Uterus (tissue), 4 donors: ENCODE measurements around the gene BTN1A1. TPM values are rescaled to one million over a fixed set of nuclear protein-coding genes. Genes with fewer than 3 reads are reported as not detected.
"Not testable (repeated sequence)": the region's sequence is repeated elsewhere in the genome, so short reads cannot be mapped to it uniquely, and the experiment has no call there.

Experiments used
- DNase-seq, 2 donors: peaks; one replicate each; pipeline ENCODE4 v3.0.0-alpha.2; 2019 to 2020
- H3K27ac ChIP-seq, 2 donors: fragments of 200-600 bp; sonication (generic); 1 replicate in 1 of 2; 2 replicates in 1 of 2; pipeline ENCODE4 v1.5.1; 2016 to 2018
- H3K27me3 ChIP-seq, 2 donors: fragments of 200-600 bp; sonication (generic); one replicate each; pipeline ENCODE4 v1.5.1; 2018 to 2019; ENCODE audit warnings: control low read depth in 1 of 2
- H3K36me3 ChIP-seq, 2 donors: fragments of 200-600 bp; sonication (generic); one replicate each; pipeline ENCODE4 v1.5.1; 2019; ENCODE audit warnings: control low read depth in 1 of 2
- H3K4me1 ChIP-seq, 2 donors: fragments of 200-600 bp; sonication (generic); one replicate each; pipeline ENCODE4 v1.5.1; 2018 to 2019; ENCODE audit warnings: control low read depth in 1 of 2
- H3K4me3 ChIP-seq, 2 donors: fragments of 200-600 bp; sonication (generic); 1 replicate in 1 of 2; 2 replicates in 1 of 2; pipeline ENCODE4 v1.5.1; 2018 to 2019; ENCODE audit warnings: mild to moderate bottlenecking in 1 of 2
- H3K9me3 ChIP-seq, 2 donors: fragments of 200-600 bp; sonication (generic); one replicate each; pipeline ENCODE4 v1.5.1; 2019; ENCODE audit warnings: control low read depth in 1 of 2
- CTCF ChIP-seq, 4 experiments: fragments of 200-600 bp in 2 of 4; fragments of 450-650 bp in 2 of 4; sonication (generic) in 2 of 4; IDR thresholded peaks; one replicate each; pipeline ENCODE4 v1.5.1; 2016 to 2019; ENCODE audit warnings: antibody characterized with exemption in 4 of 4, mild to moderate bottlenecking in 2 of 4, moderate library complexity in 1 of 4
- POLR2A ChIP-seq, 2 donors: fragments of 450-650 bp; IDR thresholded peaks; one replicate each; pipeline ENCODE4 v1.6.1; 2016; ENCODE audit warnings: antibody characterized with exemption in 2 of 2, mild to moderate bottlenecking in 1 of 2, moderate library complexity in 1 of 2
- intact Hi-C: fragments of 100-400 bp; cut with DNase I; formaldehyde crosslinking; loops from one replicate; pipeline ENCODE4 v1.15.1; 2023; ENCODE audit warnings: low total_unique reads
- total RNA-seq, 4 donors: library from RNA; depleted of rRNA in 3 of 4; stranded (reverse); fragments of >200 nt in 3 of 4; gene quantifications; one replicate each; pipeline versions ENCODE4 v1.1.0 to v1.2.4, GENCODE V29; 2014 to 2023
- donor health status: DM: yes; HTN: yes; CAD: no.

BTN1A1 gene
- total RNA-seq, 4 donors from 2014 or later = 0.07 TPM; not detected in 3

DNA sequence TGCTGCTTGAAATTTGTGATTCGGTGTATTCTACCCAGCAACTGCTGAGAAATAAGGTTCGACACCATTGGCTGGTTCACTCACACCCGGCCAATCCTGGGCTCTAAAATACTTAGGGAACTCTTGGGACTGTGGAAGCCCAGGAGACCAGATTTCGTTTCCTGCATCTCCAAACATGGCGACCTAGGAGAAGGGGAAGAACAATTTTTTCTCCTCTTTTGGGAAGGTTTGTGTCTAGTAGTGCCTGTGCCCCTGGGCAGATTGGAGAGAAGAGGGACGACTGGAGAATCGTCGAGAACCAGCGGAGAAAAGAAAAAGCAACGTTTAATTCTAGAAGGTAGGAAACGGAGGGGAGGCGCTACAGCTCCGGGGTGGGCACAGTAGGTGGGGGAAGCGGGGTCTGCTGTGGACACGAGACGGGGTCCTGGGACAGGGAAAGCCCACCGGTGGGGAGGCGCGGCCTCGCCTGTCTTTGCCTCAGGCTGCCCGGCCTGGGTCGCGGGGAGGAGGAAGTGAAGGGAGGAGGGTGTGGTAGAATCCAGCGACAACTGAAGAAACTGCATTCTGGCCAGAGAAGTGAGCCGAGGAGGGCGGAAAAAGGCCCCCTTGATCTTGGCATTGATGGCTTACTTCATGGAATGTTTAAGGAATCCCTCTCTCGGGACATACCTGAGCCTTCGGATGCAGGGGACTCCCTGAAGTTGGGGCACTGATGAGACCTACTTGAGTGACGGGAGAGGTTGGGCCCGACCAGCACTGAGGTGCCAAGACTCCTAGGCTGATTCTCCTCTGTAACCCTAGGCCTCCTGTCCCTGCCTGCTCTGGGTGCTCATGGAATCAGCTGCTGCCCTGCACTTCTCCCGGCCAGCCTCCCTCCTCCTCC is 42.1 kb upstream of the BTN1A1 start, which contains the start of gene BTN2A1:
BTN2A1 (plus strand) TSS at position 150 of the 883 bp plus-strand sequence; CDS start at position 832, 682 bp downstream.
- Histone ChIP-seq H3K27ac (peak within 1 kb of the TSS; percentile 90 to 93), H3K36me3 (no peaks in the 10 kb centered on the region), H3K9me3 (no peaks in the 10 kb centered on the region), H3K27me3 (no peaks in the 10 kb centered on the region), H3K4me1 (peaks cover 12% of the 10 kb centered on the region in 2 donors), H3K4me3 (peak within 1 kb of the TSS; percentile 60 to 91)
- DNase-seq = peak; percentile 70 to 86
- no peak for TF ChIP-seq CTCF (IDR thresholded peaks at IDR 0.05)
- TF ChIP-seq POLR2A (IDR thresholded peaks at IDR 0.05) = peak; percentile 33 to 69
- intact Hi-C loops = no loop called here

DNA sequence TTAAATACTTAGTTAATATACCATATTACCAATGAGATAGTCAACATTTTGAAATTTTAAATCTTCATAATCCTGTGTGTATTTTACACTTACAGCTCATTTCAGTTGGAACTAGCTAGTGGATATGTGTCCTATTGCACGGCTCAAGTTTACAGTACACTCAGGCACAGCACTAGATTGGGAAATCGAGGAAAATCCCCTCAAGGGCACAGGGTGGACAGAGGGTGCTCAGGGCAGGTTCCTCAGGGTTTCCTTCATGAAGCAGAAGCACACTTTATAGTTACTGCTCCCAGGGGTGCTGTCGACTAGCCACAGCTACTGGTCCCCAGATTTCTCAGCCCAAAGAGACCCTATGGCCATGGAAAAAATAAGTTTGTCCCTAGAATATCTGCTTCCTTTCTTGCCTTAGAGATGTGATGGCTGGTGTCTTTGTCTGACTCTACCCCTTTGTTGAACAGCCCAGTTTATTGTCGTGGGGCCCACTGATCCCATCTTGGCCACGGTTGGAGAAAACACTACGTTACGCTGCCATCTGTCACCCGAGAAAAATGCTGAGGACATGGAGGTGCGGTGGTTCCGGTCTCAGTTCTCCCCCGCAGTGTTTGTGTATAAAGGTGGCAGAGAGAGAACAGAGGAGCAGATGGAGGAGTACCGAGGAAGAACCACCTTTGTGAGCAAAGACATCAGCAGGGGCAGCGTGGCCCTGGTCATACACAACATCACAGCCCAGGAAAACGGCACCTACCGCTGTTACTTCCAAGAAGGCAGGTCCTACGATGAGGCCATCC is 40.9 kb upstream of the BTN1A1 start:
- H3K9me3 ChIP-seq = no peaks in the 10 kb centered on the region
- DNase-seq = no peak
- intact Hi-C loops = no loop called here
- peaks cover 12% of the 10 kb centered on the region in 2 donors for H3K4me1 ChIP-seq
- no peaks in the 10 kb centered on the region for H3K36me3 ChIP-seq
- TF ChIP-seq CTCF (IDR thresholded peaks at IDR 0.05) = no peak
- no peak for TF ChIP-seq POLR2A (IDR thresholded peaks at IDR 0.05)
- no peaks in the 10 kb centered on the region for H3K27me3 ChIP-seq
- H3K4me3 ChIP-seq = peak overlapping the region; percentile 60 to 91
- no peak overlapping the region for H3K27ac ChIP-seq

GRCh38 chr6:26461353-26461752 is 38.8 kb upstream of the BTN1A1 start:
- DNase-seq, H3K27me3 ChIP-seq, H3K9me3 ChIP-seq, H3K27ac ChIP-seq, H3K4me3 ChIP-seq, H3K36me3 ChIP-seq: not testable (repeated sequence)
- intact Hi-C loops = loop anchor here (10.0 kb wide), 1 partner anchor 53 kb away; no protein-coding TSS in a partner anchor
- peaks cover 12% of the 10 kb centered on the region in 2 donors for H3K4me1 ChIP-seq

DNA sequence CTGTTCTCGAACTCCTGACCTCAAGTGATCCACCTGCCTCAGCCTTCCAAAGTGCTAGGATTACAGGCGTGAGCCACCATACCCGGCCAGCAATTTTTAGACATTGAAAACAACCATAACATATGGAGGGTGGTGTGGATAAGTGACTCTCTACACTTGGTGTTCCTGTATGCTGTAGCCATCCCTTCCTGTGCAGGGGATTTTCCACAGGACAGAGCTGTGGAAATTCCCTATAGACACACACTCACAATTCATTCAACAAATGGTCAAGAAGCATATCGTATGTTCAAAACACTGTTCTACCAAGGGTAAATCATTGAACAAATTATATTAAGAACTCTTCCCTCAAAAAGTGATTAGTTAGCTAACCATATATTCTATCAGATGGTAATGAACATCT is 36.1 kb upstream of the BTN1A1 start:
- H3K27me3 ChIP-seq = no peaks in the 10 kb centered on the region
- H3K27ac ChIP-seq = no peak overlapping the region
- no peaks in the 10 kb centered on the region for H3K9me3 ChIP-seq
- no peak overlapping the region for H3K4me3 ChIP-seq
- no peak for DNase-seq
- H3K4me1 ChIP-seq = peaks cover 12% of the 10 kb centered on the region in 2 donors
- intact Hi-C loops = loop anchor here (10.0 kb wide), 1 partner anchor 51 kb away; no protein-coding TSS in a partner anchor
- H3K36me3 ChIP-seq = no peaks in the 10 kb centered on the region
- TF ChIP-seq POLR2A (IDR thresholded peaks at IDR 0.05) (no peak), CTCF (IDR thresholded peaks at IDR 0.05) (no peak)

GRCh38 chr6:26464416-26465131 is 35.5 kb upstream of the BTN1A1 start:
- no peaks in the 10 kb centered on the region for H3K36me3 ChIP-seq
- H3K4me1 ChIP-seq = peaks cover 7 to 12% of the 10 kb centered on the region in 2 donors
- TF ChIP-seq POLR2A (IDR thresholded peaks at IDR 0.05) = no peak
- TF ChIP-seq CTCF (IDR thresholded peaks at IDR 0.05) = no peak
- no peak overlapping the region for H3K4me3 ChIP-seq
- intact Hi-C loops = loop anchor here (10.0 kb wide), 1 partner anchor 50 kb away; no protein-coding TSS in a partner anchor
- no peak for DNase-seq
- H3K9me3 ChIP-seq = no peaks in the 10 kb centered on the region
- H3K27me3 ChIP-seq = no peaks in the 10 kb centered on the region
- no peak overlapping the region for H3K27ac ChIP-seq
